ENCODE data around the gene SFMBT2.

GRCh38 chr10:7359356-7359755 is 51.5 kb downstream of the SFMBT2 start:
- TF ChIP-seq FOXA1 (IDR thresholded peaks at IDR 0.05) (no peak), ARNT (IDR thresholded peaks at IDR 0.05) (no peak), PKNOX1 (IDR thresholded peaks at IDR 0.05) (no peak), L3MBTL2 (conservative IDR thresholded peaks at IDR 0.05) (no peak), TARDBP (IDR thresholded peaks at IDR 0.05) (no peak), FOXM1 (IDR thresholded peaks at IDR 0.05; ENCODE audit: borderline replicate concordance) (no peak), SP1 (IDR thresholded peaks at IDR 0.05) (no peak), FOXK2 (IDR thresholded peaks at IDR 0.05) (no peak), HDGF (IDR thresholded peaks at IDR 0.05; ENCODE audit: borderline replicate concordance) (no peak), ZNF384 (IDR thresholded peaks at IDR 0.05) (no peak)

Data from HEK293T (cell line).